Skin epidermis (tissue), 12 donors: ENCODE measurements around the gene KCNK4.

Experiments
- H3K27ac ChIP-seq, 21 experiments: fragments of 200-600 bp; sonication (generic) in 11 of 21; one replicate each; pipeline ENCODE4 v1.5.0; 2020; ENCODE audit warnings: mild to moderate bottlenecking in 3 of 21, inconsistent platforms in 2 of 21, moderate library complexity in 2 of 21
- H3K4me3 ChIP-seq, 7 experiments: fragments of 200-600 bp; sonication (generic) in 2 of 7; one replicate each; pipeline ENCODE4 v1.5.0; 2020; ENCODE audit warnings: inconsistent platforms in 2 of 7, mild to moderate bottlenecking in 2 of 7, moderate library complexity in 1 of 7

Gene KCNK4

GRCh38 chr11:64266339-64266738, 24.8 kb upstream of the KCNK4 start:
- H3K4me3 ChIP-seq: no peak overlapping the region
- H3K27ac ChIP-seq: peak overlapping the region in 4 of 21 experiments; percentile 17 to 98 (median 89)

DNA sequence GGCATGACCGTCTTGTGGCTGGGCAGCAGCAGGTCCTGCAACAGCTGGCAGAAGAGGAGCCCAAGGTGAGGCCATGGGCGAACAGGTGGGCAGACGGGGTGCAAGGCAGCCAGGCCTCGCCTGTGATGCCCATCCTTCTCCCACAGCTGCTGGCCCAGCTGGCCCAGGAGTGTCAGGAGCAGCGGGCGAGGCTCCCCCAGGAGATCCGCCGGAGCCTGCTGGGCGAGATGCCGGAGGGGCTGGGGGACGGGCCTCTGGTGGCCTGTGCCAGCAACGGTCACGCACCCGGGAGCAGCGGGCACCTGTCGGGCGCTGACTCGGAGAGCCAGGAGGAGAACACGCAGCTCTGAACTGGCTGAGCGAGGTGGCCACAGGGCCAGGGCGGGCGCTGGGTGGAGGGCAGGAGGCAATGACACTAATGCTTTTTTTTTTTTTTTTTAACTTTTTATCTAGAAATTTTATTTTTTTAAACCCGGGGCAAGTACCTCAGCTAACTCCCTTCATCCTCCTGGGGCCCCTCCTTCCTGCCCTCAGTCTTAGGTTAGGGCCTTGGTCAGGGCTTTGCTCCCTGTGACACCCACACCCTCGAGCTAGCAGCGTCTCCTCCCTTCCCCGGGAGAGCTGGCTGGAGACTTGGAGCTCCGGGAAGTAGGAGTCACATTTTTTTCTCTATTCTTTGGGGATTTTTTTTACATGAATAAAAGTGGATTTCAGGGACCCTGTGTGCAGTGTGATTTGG, 23.7 kb upstream of the KCNK4 start:
- no peak overlapping the region for H3K4me3 ChIP-seq
- peak overlapping the region in 19 of 21 experiments; percentile 37 to 100 (median 97) for H3K27ac ChIP-seq

DNA sequence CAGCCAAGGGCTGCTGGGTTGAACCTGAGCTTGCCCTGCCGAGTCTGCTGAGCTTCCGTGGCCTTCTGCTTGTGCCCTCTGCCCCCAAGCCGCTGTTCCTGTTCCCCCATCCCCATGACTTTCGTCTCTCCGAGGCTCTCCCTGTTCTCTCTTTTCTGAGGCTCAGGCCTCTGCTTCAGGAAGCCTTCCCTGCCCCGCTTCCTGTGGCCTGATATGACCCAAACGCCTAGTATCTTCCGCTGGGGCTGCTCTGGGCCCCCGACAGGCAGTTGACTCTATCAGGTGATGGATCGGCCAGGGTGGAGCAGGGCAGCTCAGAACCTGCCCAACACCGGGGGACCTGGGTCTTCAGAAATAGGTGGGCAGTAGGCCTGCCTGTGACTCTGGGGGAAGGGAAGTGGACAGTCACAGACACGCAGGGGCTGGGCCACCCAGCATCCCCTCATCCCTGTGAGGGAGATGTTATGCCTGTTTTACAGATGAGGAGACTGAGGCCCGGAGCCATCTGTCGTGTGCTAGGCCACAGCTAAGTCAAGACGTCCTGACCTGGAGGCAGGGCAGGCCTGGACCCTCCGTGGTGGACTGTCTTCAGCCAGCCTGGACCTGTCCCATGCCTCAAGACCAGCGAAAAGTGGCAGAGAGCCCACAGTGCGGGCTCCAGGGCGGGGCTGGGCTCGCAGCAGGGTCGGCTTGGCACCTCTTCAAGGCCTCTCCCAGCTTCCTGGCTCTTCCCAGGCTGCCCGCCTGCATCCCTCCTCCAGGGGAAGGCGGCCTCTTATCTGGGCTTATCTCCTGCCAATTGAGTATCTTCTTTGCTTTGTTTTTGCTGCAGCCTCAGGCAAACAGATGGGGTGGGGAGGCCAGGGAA, 22.8 kb upstream of the KCNK4 start:
- Histone ChIP-seq H3K27ac (peak overlapping the region; percentile 53 to 100 (median 96)), H3K4me3 (peak overlapping the region; percentile 53 to 78 (median 71))

GRCh38 chr11:64268893-64269539, 22.1 kb upstream of the KCNK4 start:
- Histone ChIP-seq H3K4me3 (peak overlapping the region; percentile 53 to 78 (median 71)), H3K27ac (peak overlapping the region; percentile 74 to 100 (median 96))

- peak overlapping the region; percentile 74 to 100 (median 96) for H3K27ac ChIP-seq
- H3K4me3 ChIP-seq: peak overlapping the region; percentile 53 to 78 (median 71)
These were observed 21.4 kb upstream of the KCNK4 start for GRCh38 chr11:64269540-64270220.

- no peak overlapping the region for H3K4me3 ChIP-seq
- H3K27ac ChIP-seq: peak overlapping the region in 3 of 21 experiments; percentile 14 to 33 (median 18)
These were observed 15.9 kb upstream of the KCNK4 start for GRCh38 chr11:64275031-64275800.

DNA sequence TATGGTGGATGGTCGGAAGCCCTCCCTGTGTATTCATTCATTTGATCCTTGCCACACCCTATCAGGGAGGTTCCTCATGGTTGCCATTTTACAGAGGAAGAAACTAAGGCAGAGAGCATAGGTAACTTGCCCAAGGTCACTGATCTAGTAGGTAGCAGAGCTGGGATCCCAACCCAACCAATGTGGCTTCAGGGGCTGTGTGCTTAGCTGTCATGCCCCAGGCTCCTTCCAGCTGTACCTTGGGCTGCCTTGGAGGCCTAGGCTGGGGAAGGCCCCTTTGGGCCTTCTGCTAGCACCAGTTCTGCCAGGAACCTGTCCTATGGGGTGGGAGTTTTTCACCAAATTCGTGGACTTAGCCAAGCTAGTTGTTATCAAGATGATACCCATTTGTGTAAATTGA, 15.3 kb upstream of the KCNK4 start:
- Histone ChIP-seq H3K4me3 (no peak overlapping the region), H3K27ac (peak overlapping the region in 3 of 21 experiments; percentile 1 to 26 (median 14))

- H3K4me3 ChIP-seq: no peak overlapping the region
- H3K27ac ChIP-seq: peak overlapping the region in 13 of 21 experiments; percentile 6 to 65 (median 39)
These were observed 14.3 kb upstream of the KCNK4 start for GRCh38 chr11:64276653-64277431.

- H3K27ac ChIP-seq: no peak overlapping the region
- no peak overlapping the region for H3K4me3 ChIP-seq
These were observed 12.4 kb upstream of the KCNK4 start for GRCh38 chr11:64278576-64279190.

DNA sequence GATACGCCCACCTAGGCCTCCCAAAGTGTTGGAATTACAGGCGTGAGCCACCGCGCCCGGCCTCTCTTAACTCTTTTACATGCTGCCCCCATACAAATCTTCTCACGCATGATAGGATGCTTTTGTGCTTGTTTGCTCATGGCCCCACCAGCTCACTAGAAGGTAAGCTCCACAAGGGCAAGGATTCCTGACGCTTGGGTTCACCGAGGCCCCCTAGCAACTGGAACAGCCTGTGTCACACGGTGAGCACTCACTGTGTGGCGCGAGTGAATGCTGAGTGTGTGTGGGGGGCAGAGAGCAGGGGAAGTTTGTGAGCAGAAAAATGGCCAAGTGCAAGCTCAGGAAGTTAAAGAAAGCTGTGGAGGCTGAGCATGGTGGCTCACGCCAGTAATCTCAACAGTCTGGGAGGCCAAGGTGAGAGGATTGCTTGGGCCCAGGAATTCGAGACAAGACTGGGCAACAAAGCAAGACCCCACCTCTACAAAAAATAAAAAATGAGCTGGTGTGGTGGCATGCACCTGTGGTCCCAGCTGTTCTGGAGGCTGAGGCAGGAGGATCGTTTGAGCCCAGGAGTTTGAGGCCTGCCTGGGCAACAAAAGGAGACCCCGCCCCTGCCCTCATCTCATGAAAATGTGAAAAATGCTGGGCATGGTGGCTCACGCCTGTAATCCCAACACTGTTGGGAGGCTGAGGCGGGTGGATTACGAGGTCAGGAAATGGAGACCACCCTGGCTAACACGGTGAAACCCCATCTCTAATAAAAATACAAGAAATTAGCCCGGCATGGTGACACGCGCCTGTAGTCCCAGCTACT, 8.9 kb upstream of the KCNK4 start:
- Histone ChIP-seq H3K4me3 (no peak overlapping the region), H3K27ac (peak overlapping the region in 1 of 21 experiments; percentile 8)

DNA sequence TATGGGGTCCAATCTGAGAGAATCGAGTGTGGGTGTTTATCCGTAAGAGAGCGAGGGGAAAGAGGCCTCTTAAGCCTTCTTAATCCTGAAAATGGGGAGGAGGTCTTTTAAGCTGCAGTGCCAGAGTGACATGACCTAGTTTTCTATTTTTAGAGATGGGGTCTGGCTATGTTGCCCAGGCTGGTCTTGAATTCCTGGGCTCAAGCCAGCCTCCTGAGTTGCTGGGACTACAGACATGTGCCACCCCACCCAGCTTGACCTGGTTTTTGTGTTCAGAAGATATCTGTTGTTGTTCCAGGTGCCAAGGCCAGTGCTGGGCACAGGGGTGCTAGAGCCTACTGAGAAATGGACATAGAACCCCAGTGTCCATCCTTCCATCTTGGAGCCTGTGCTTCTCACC, 8.0 kb upstream of the KCNK4 start:
- Histone ChIP-seq H3K4me3 (no peak overlapping the region), H3K27ac (peak overlapping the region in 8 of 21 experiments; percentile 16 to 97 (median 60))

DNA sequence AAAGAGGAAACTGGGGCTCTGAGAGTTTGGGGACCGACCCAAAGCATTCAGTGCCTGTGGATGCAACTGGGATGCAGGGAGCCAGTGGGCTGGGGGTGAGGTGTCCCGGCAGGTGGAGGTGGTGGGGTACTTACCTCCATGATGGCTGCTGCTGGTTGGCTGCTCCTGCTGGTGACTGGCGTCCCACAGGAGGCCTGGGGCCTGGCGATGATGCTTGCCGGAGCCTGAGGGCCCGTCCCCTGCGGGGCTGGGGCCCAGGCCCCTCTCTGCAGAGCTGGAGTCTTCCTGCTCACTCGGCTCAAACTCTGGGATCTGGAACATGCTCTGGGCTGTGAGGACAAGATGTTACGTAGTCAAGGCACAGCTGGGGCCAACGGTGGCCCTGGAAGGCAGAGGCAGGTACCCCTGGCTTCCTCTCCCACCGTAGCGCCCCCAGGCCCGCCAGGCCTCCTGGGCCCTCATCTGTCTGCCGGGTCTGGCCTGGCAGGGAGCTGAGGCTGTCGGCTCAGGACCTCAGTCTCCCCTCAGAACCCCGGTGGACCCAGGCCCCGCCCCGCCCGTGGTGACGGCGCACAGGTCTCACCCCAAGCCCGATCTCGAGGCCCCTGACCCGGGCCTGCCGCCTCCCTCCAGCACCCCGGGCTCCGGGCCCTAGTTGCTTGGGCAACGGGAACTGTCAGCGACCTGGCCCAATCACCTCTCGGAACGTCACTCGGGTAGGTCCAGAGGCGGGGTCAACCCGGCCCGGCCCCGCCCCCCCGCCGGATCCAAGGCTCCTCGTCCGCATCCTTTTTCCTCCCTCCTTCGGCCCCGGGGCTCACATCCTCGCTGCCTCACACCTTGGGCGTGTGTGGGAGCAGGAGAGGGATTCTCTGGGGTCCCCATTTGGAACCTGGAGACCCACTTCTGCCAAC, 6.8 kb upstream of the KCNK4 start, which contains the start of gene BAD:
BAD (minus strand) TSS at position 618 of the 914 bp plus-strand sequence; CDS start at position 321, 297 bp downstream.
- peak within 1 kb of the TSS; percentile 55 to 93 (median 66) for H3K4me3 ChIP-seq

DNA sequence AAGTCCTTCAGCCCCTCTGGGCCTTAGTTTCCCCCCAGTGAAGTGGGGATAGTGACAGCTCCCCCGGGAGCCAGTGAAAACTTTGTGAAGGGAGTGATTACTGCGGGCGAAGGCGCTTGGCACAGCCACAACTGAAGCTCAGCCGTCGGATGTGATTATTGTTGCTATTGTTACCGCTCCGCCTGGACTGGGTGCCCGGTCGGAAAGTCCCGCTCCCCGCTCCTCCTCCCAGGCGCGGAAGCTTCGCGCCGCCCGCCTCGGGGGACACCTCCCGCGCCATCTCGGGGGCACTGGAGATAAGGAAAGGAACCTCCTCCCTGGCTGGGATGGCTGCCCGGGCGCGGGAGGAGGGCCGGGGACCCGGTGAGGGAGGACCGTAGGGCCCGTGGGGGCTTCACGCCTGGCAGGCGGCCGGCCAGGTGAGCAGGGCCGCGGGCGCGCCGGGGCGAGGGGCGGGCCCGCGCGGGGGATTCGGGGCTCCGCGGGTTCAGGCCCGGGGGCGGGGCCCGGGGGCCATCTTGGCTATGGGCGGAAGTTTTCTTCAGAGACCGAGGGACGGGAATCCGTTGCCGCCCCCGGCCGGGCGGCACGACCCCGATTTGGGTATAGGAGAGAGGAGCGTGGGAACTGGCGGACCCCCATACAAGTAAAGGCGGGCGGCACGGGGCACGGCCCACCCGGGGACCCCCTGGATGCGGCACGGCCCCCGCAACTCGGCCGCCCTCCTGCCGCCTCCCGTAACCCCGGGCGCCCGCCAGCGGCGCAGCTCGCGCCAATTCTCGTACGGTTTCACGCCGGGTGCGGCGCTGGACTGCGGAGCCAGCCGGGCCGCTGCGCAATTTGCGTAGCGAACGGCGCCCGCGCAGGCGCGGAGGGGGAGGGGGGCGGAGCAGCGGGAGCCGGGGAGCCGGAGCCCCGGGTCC, 5.9 kb upstream of the KCNK4 start, which contains the start of gene GPR137:
GPR137 (plus strand) TSS at position 887 of the 923 bp plus-strand sequence. CDS start 677 bp downstream, outside the sequence.
- H3K4me3 ChIP-seq: peak within 1 kb of the TSS; percentile 55 to 93 (median 66)
- peak within 1 kb of the TSS; percentile 43 to 97 (median 96) for H3K27ac ChIP-seq

More for the DNA sequence above, 6.8 kb upstream of the KCNK4 start, which contains the start of gene BAD:
- H3K27ac ChIP-seq: peak within 1 kb of the TSS; percentile 62 to 97 (median 96)
